ENCODE measurements around the gene KIAA2012. TPM values are rescaled to one million over a fixed set of nuclear protein-coding genes. Genes with fewer than 3 reads are reported as not detected.
"Not testable (repeated sequence)": the region's sequence is repeated elsewhere in the genome, so short reads cannot be mapped to it uniquely, and the experiment has no call there.

KIAA2012 gene
- total RNA-seq, 2 experiments from 2014 or later: not detected

- Mint-ChIP-seq H3K4me1 (ENCODE audit: low read depth) (no peaks in the 10 kb centered on the region), H3K4me3 (no peak overlapping the region), H3K27ac (no peak overlapping the region), H3K27me3 (peaks cover 3% of the 10 kb centered on the region), H3K9me3 (no peaks in the 10 kb centered on the region), H3K36me3 (no peaks in the 10 kb centered on the region)
- CTCF ChIA-PET: no interaction called here
- POLR2A ChIA-PET: no interaction called here
- DNase-seq: no peak
- intact Hi-C loops (cut with micrococcal nuclease): no loop called here
Measured at GRCh38 chr2:202129841-202130240, 56.8 kb downstream of the KIAA2012 start.

GRCh38 chr2:202133200-202133908 is 60.3 kb downstream of the KIAA2012 start:
- no peaks in the 10 kb centered on the region for H3K4me1 Mint-ChIP-seq (ENCODE audit: low read depth)
- POLR2A ChIA-PET: no interaction called here
- CTCF ChIA-PET: no interaction called here
- H3K36me3 Mint-ChIP-seq: no peaks in the 10 kb centered on the region
- intact Hi-C loops (cut with micrococcal nuclease): no loop called here
- no peak overlapping the region for H3K27ac Mint-ChIP-seq
- no peaks in the 10 kb centered on the region for H3K9me3 Mint-ChIP-seq
- DNase-seq: no peak
- no peak overlapping the region for H3K4me3 Mint-ChIP-seq
- no peaks in the 10 kb centered on the region for H3K27me3 Mint-ChIP-seq

- H3K4me1 Mint-ChIP-seq (ENCODE audit: low read depth): no peaks in the 10 kb centered on the region
- peaks cover 2% of the 10 kb centered on the region for H3K27me3 Mint-ChIP-seq
- no peak overlapping the region for H3K4me3 Mint-ChIP-seq
- no peak for DNase-seq
- no peak overlapping the region for H3K27ac Mint-ChIP-seq
- intact Hi-C loops (cut with micrococcal nuclease): no loop called here
- ChIA-PET CTCF (no interaction called here), POLR2A (no interaction called here)
- H3K36me3 Mint-ChIP-seq: no peaks in the 10 kb centered on the region
- H3K9me3 Mint-ChIP-seq: no peaks in the 10 kb centered on the region
Measured at GRCh38 chr2:202133909-202134265, 60.8 kb downstream of the KIAA2012 start.

GRCh38 chr2:202135091-202135874 is 62.2 kb downstream of the KIAA2012 start:
- DNase-seq: no peak
- Mint-ChIP-seq H3K4me3 (no peak overlapping the region), H3K27ac (no peak overlapping the region), H3K36me3 (no peaks in the 10 kb centered on the region), H3K27me3 (peaks cover 3% of the 10 kb centered on the region), H3K9me3 (no peaks in the 10 kb centered on the region), H3K4me1 (ENCODE audit: low read depth) (no peaks in the 10 kb centered on the region)
- ChIA-PET CTCF (no interaction called here), POLR2A (no interaction called here)
- intact Hi-C loops (cut with micrococcal nuclease): no loop called here

GRCh38 chr2:202136039-202136438 is 63.0 kb downstream of the KIAA2012 start:
- POLR2A ChIA-PET; intact Hi-C loops (cut with micrococcal nuclease); H3K27me3 Mint-ChIP-seq; H3K27ac Mint-ChIP-seq; CTCF ChIA-PET; H3K4me1 Mint-ChIP-seq (ENCODE audit: low read depth); DNase-seq; H3K4me3 Mint-ChIP-seq; H3K36me3 Mint-ChIP-seq; H3K9me3 Mint-ChIP-seq: not testable (repeated sequence)

GRCh38 chr2:202136526-202136925 is 63.5 kb downstream of the KIAA2012 start:
- H3K36me3 Mint-ChIP-seq: no peaks in the 10 kb centered on the region
- DNase-seq: no peak
- H3K4me3 Mint-ChIP-seq: no peak overlapping the region
- H3K4me1 Mint-ChIP-seq (ENCODE audit: low read depth): no peaks in the 10 kb centered on the region
- ChIA-PET POLR2A (no interaction called here), CTCF (no interaction called here)
- intact Hi-C loops (cut with micrococcal nuclease): no loop called here
- no peak overlapping the region for H3K27ac Mint-ChIP-seq
- no peaks in the 10 kb centered on the region for H3K9me3 Mint-ChIP-seq
- peaks cover 3% of the 10 kb centered on the region for H3K27me3 Mint-ChIP-seq

GRCh38 chr2:202140522-202141252 is 67.6 kb downstream of the KIAA2012 start:
- Mint-ChIP-seq H3K27ac (no peak overlapping the region), H3K27me3 (peaks cover 3% of the 10 kb centered on the region), H3K4me1 (ENCODE audit: low read depth) (no peaks in the 10 kb centered on the region), H3K4me3 (no peak overlapping the region), H3K36me3 (no peaks in the 10 kb centered on the region), H3K9me3 (no peaks in the 10 kb centered on the region)
- ChIA-PET CTCF (no interaction called here), POLR2A (no interaction called here)
- no peak for DNase-seq
- intact Hi-C loops (cut with micrococcal nuclease): no loop called here

GRCh38 chr2:202141329-202141947 is 68.4 kb downstream of the KIAA2012 start:
- DNase-seq: no peak
- Mint-ChIP-seq H3K4me1 (ENCODE audit: low read depth) (no peaks in the 10 kb centered on the region), H3K9me3 (no peaks in the 10 kb centered on the region), H3K27ac (no peak overlapping the region), H3K36me3 (no peaks in the 10 kb centered on the region), H3K27me3 (peaks cover 3% of the 10 kb centered on the region), H3K4me3 (no peak overlapping the region)
- ChIA-PET POLR2A (no interaction called here), CTCF (no interaction called here)
- intact Hi-C loops (cut with micrococcal nuclease): no loop called here

GRCh38 chr2:202142540-202142939 is 69.5 kb downstream of the KIAA2012 start:
- Mint-ChIP-seq H3K36me3 (no peaks in the 10 kb centered on the region), H3K9me3 (no peaks in the 10 kb centered on the region), H3K27me3 (peaks cover 5% of the 10 kb centered on the region), H3K4me1 (ENCODE audit: low read depth) (no peaks in the 10 kb centered on the region), H3K4me3 (no peak overlapping the region), H3K27ac (no peak overlapping the region)
- ChIA-PET CTCF (no interaction called here), POLR2A (no interaction called here)
- no peak for DNase-seq
- intact Hi-C loops (cut with micrococcal nuclease): no loop called here

- H3K4me3 Mint-ChIP-seq: no peak overlapping the region
- peaks cover 7% of the 10 kb centered on the region for H3K27me3 Mint-ChIP-seq
- no peaks in the 10 kb centered on the region for H3K9me3 Mint-ChIP-seq
- H3K27ac Mint-ChIP-seq: no peak overlapping the region
- no peaks in the 10 kb centered on the region for H3K36me3 Mint-ChIP-seq
- intact Hi-C loops (cut with micrococcal nuclease): no loop called here
- DNase-seq: no peak
- ChIA-PET CTCF (no interaction called here), POLR2A (no interaction called here)
- H3K4me1 Mint-ChIP-seq (ENCODE audit: low read depth): no peaks in the 10 kb centered on the region
Measured at GRCh38 chr2:202147775-202148174, 74.7 kb downstream of the KIAA2012 start.

GRCh38 chr2:202148515-202149154 is 75.6 kb downstream of the KIAA2012 start:
- POLR2A ChIA-PET: no interaction called here
- Mint-ChIP-seq H3K9me3 (no peaks in the 10 kb centered on the region), H3K4me1 (ENCODE audit: low read depth) (no peaks in the 10 kb centered on the region), H3K4me3 (no peak overlapping the region), H3K36me3 (no peaks in the 10 kb centered on the region), H3K27me3 (peaks cover 9% of the 10 kb centered on the region), H3K27ac (no peak overlapping the region)
- DNase-seq: no peak
- intact Hi-C loops (cut with micrococcal nuclease): no loop called here
- CTCF ChIA-PET: no interaction called here

- Mint-ChIP-seq H3K4me3 (no peak overlapping the region), H3K4me1 (ENCODE audit: low read depth) (no peaks in the 10 kb centered on the region), H3K27me3 (peaks cover 9% of the 10 kb centered on the region), H3K36me3 (no peaks in the 10 kb centered on the region), H3K27ac (no peak overlapping the region), H3K9me3 (no peaks in the 10 kb centered on the region)
- ChIA-PET POLR2A (no interaction called here), CTCF (interaction anchor here (0.8 kb wide), 1 partner anchor 30 kb away, joined by 4 read pairs; no protein-coding TSS in a partner anchor)
- no peak for DNase-seq
- intact Hi-C loops (cut with micrococcal nuclease): no loop called here
Measured at GRCh38 chr2:202149155-202149762, 76.2 kb downstream of the KIAA2012 start.
